Stimulated activated CD8-positive, alpha-beta memory T cell treated with anti-CD3 and anti-CD28 coated beads, Interleukin-15, amount 100 ng/mL, for 1 hour (primary cell): ENCODE results near the gene SNRNP70.
"Not testable (repeated sequence)": the region's sequence is repeated elsewhere in the genome, so short reads cannot be mapped to it uniquely, and the experiment has no call there.

ENCODE experiments used
- DNase-seq: peaks from one replicate; pipeline ENCODE4 v3.0.0-alpha.2; 2020; ENCODE audit warnings: low read depth

The SNRNP70 gene

GRCh38 chr19:49085020-49085867 lies at the start of gene SNRNP70:
TSS of gene SNRNP70 (plus strand) at chr19:49085451. CDS start at chr19:49086415, 964 bp downstream.
- DNase-seq = peak; percentile 96

- not testable (repeated sequence) for DNase-seq
Observed at GRCh38 chr19:49036815-49037214, 48.4 kb upstream of the SNRNP70 start, which contains the start of gene CGB1. TSS of gene CGB1 (minus strand) at chr19:49036895. CDS start at chr19:49036711, 184 bp downstream.

- DNase-seq = not testable (repeated sequence)
Observed at GRCh38 chr19:49038111-49038510, 47.1 kb upstream of the SNRNP70 start.

GRCh38 chr19:49038557-49039276 lies 46.5 kb upstream of the SNRNP70 start:
- not testable (repeated sequence) for DNase-seq

- DNase-seq = not testable (repeated sequence)
Observed at GRCh38 chr19:49039736-49040135, 45.5 kb upstream of the SNRNP70 start.

- no peak for DNase-seq
Observed at GRCh38 chr19:49042177-49042576, 43.1 kb upstream of the SNRNP70 start.

- DNase-seq = not testable (repeated sequence)
Observed at GRCh38 chr19:49042666-49043065, 42.6 kb upstream of the SNRNP70 start.

GRCh38 chr19:49043548-49043947 lies 41.7 kb upstream of the SNRNP70 start, which contains the start of gene CGB5:
TSS of gene CGB5 (plus strand) at chr19:49043848. CDS start at chr19:49044210, 362 bp downstream.
- not testable (repeated sequence) for DNase-seq

GRCh38 chr19:49049011-49049410 lies 36.2 kb upstream of the SNRNP70 start, which contains the start of gene CGB8:
TSS of gene CGB8 (minus strand) at chr19:49049111. CDS start at chr19:49048739, 372 bp downstream.
- not testable (repeated sequence) for DNase-seq

- not testable (repeated sequence) for DNase-seq
Observed at GRCh38 chr19:49049834-49050233, 35.4 kb upstream of the SNRNP70 start.

- DNase-seq = not testable (repeated sequence)
Observed at GRCh38 chr19:49050376-49051033, 34.7 kb upstream of the SNRNP70 start.

GRCh38 chr19:49056101-49056901 lies 28.9 kb upstream of the SNRNP70 start:
- DNase-seq = no peak

GRCh38 chr19:49056902-49057596 lies 28.2 kb upstream of the SNRNP70 start:
- DNase-seq = not testable (repeated sequence)

- no peak for DNase-seq
Observed at GRCh38 chr19:49057636-49058234, 27.5 kb upstream of the SNRNP70 start, which contains the start of gene CGB7. TSS of gene CGB7 (minus strand) at chr19:49057749. CDS start at chr19:49055375, 2,374 bp downstream.

- no peak for DNase-seq
Observed at GRCh38 chr19:49058562-49058961, 26.7 kb upstream of the SNRNP70 start.

GRCh38 chr19:49059053-49059452 lies 26.2 kb upstream of the SNRNP70 start:
- DNase-seq = no peak

- no peak for DNase-seq
Observed at GRCh38 chr19:49061000-49061399, 24.3 kb upstream of the SNRNP70 start.

- no peak for DNase-seq
Observed at GRCh38 chr19:49061445-49061844, 23.8 kb upstream of the SNRNP70 start.

GRCh38 chr19:49064029-49064629 lies 21.1 kb upstream of the SNRNP70 start:
- DNase-seq = no peak
